ENCODE data around the gene SLC22A15.

DNA sequence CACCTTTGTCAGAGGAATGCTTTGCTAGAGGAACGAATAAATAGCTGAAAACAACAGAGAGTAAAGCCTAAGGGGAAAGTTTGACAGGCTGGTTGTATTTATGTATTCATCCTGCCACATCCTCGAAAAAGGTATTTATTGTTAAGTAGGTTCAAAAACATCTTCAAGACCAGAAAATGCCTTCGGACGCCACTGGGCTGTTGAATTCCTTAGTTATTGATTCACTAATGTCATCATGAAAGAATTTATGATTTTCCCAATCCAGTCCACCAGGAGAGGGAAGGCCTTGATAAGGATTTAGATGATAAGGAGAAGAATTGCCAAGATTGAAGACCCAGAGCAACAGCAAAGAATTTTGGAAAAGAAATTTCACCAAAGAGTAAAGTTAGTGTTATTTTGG lies 99.7 kb downstream of the SLC22A15 start:
- TF ChIP-seq EZH2phosphoT487 (IDR thresholded peaks at IDR 0.05; ENCODE audit: insufficient read depth, low read depth) (no peak), EZH2 (IDR thresholded peaks at IDR 0.05; ENCODE audit: insufficient read depth, poor library complexity, severe bottlenecking) (no peak)

Measured in GM23248 (cell line).